ENCODE results near the gene PPP4C. TPM values are rescaled to one million over a fixed set of nuclear protein-coding genes. Genes with fewer than 3 reads are reported as not detected.

PPP4C gene
- 70.8 and 154 TPM in 2 replicates for total RNA-seq (ENCODE audit: low replicate concordance)

DNA sequence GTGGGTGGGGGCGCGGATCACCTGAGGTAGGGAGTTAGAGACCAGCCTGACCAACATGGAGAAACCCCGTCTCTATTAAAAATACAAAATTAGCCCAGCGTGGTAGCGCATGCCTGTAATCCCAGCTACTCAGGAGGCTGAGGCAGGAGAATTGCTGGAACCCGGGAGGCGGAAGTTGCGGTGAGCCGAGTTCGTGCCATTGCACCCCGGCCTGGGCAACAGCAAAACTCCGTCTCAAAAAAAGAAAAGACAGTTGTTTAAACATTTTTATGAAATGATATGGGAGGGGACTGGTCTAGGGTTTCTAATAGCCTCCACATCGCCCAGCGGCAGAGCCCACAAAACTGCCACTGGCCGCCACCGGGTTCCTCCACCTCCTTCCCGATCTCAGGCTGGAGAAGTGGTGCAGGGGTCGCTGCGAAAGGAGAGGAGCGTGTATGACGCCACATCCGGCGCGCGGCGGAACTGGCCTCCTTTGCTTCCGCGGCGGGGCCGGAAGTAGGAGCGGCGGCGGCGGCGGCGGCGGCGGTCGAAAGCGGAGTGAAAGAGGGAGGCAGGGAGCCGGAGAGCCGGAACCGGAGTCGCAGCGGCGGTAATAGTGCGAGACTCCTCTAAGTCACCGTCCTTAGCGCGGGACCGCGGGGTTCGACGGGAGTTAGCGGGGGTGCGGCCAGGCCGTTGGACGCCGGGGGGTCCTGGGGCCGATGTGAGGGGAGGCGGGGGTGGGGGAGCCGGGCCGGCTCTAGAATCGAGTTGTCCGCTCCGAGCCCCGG is at the start of gene PPP4C:
Gene PPP4C, plus strand, starts transcription at position 492 of the 773 bp plus-strand sequence. CDS start 384 bp downstream, outside the sequence.
- peak; percentile 85 for DNase-seq (ENCODE audit: low read depth)
- TF ChIP-seq, protein P1, sequence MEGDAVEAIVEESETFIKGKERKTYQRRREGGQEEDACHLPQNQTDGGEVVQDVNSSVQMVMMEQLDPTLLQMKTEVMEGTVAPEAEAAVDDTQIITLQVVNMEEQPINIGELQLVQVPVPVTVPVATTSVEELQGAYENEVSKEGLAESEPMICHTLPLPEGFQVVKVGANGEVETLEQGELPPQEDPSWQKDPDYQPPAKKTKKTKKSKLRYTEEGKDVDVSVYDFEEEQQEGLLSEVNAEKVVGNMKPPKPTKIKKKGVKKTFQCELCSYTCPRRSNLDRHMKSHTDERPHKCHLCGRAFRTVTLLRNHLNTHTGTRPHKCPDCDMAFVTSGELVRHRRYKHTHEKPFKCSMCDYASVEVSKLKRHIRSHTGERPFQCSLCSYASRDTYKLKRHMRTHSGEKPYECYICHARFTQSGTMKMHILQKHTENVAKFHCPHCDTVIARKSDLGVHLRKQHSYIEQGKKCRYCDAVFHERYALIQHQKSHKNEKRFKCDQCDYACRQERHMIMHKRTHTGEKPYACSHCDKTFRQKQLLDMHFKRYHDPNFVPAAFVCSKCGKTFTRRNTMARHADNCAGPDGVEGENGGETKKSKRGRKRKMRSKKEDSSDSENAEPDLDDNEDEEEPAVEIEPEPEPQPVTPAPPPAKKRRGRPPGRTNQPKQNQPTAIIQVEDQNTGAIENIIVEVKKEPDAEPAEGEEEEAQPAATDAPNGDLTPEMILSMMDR (IDR thresholded peaks at IDR 0.05; ENCODE audit: insufficient read depth, low read length): peak; percentile 9
- peak within 1 kb of the TSS; percentile 97 for H3K4me3 ChIP-seq (ENCODE audit: low read depth, low read length)

DNA sequence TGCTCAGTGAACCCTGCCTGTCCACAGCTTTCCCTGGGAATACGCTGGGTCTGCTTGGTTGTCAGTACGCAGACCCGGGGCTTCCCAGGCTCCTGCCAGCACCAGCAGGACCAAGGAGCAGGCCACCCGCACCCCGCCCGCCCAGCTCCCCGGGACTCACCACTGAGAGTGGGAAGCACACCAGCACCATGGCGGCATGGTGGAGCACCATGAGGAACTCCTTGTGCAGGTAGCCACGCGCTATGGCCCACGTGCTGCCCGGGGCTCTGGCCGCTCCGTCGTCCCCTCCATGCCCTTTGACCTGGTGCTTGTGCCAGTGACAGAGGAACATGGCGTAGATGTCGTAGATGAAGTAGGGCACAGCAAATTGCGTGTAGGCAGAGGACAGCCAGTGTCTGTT is 49.3 kb upstream of the PPP4C start:
- TF ChIP-seq, protein P1 (IDR thresholded peaks at IDR 0.05; ENCODE audit: insufficient read depth, low read length): no peak
- H3K4me3 ChIP-seq (ENCODE audit: low read depth, low read length): no peak overlapping the region
- DNase-seq (ENCODE audit: low read depth): no peak

DNA sequence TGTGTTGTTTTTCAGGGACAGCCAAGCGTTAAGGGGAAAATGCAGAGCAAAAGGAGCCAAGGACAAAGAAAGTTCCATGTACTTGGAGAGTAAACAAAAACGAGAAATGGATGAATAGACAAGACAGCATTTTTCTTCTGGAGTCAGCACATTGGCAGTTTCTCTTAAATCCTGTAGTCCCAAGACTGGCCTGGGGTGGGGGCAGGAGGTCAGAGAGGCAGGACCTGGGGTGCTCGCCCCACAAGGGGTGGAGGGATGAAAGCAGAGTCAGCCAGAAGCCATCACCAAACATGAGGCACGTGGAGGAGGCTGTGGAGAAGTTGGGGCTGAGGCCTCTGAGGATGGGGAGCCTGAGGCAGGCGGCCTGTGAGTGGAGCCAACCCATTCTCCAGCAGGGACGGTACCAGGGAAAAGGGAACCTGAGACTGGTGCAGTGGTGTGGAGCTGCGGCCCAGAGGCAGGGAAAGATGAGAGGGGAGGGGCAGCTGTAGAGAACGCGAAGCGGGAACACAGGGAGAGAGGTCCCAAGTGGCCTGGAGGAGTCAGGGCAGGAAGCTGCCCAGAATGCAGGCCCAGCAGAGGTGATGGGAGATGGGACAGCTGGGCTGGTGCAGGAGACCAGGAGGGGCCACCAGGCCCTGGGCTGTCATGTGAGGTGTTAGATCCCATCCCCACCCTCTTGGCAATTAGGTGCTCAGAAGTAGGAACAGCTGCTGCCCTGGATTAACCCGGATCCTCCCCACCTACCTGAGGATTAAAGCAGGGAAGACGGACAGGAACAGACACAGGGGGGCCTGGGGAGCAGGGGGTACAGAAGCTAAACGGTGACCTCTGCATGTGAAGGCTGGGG is 48.0 kb upstream of the PPP4C start:
- no peak overlapping the region for H3K4me3 ChIP-seq (ENCODE audit: low read depth, low read length)
- DNase-seq (ENCODE audit: low read depth): no peak
- TF ChIP-seq, protein P1 (IDR thresholded peaks at IDR 0.05; ENCODE audit: insufficient read depth, low read length): no peak

DNA sequence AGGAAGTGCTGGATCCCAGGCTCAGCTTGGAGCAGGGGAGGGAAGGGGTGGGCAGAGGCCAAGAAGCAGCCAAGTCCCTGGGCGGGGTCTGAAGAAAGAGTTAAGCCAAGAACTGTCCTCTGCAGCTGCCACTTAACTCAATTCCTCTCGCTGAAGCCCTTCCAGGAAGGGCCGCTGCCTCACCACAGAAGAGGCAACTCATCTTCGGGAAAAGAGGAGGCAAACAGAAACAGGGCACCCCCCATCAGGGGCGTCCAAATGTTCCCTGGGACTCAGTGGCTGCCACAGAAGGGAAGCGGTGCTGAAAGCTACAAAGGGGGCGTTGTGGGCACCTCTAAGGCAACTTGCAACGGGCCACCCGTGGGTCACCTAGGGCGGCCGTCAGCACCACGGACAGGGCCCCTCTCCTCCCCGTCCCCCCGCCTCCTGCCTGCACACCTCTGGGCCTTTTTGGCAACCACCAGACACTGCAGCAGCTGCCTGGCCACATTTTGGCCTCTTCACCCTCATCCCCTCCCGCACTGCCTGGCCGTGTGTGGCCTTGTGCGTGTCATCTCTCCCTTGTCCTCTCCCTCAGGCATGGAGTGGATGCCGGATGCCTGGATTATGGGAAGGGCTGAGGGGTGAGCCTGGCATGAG is 47.2 kb upstream of the PPP4C start:
- DNase-seq (ENCODE audit: low read depth): no peak
- H3K4me3 ChIP-seq (ENCODE audit: low read depth, low read length): no peak overlapping the region
- TF ChIP-seq, protein P1 (IDR thresholded peaks at IDR 0.05; ENCODE audit: insufficient read depth, low read length): no peak

DNA sequence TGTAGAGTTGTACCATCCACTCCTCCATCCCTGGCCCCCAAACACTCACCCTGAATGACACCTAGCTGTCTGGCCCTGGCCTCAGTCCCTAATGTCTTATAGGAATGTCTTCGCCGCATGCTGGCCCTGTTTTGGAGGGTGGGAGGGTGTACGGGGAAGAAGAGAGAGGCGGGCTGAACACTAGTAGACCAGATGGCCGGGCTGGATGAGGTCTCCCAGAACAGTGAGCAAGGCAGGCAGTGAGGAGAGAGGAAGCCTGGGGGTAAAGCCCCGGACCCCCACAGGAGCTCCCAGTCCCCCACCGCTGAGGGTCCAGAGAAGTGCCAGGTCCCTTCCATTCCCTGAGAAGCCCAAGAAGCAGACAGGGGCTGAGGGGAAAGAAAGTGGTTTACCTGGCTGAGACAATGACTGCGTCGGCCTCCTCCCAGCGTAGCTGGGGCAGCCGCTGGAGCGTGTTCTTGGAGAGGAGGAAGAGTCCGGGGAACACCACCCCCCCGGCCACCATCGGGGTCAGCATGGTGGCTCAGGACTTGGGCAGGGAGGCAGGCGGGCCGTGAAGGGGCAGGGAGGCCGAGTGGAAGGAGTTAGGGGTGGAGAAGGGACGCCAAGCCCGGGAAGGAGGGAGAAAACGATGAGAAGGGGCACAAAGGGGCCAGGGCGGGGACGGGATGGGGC is 45.6 kb upstream of the PPP4C start:
- TF ChIP-seq, protein P1 (IDR thresholded peaks at IDR 0.05; ENCODE audit: insufficient read depth, low read length): no peak
- no peak for DNase-seq (ENCODE audit: low read depth)
- no peak overlapping the region for H3K4me3 ChIP-seq (ENCODE audit: low read depth, low read length)

GRCh38 chr16:30030841-30031413 is 44.9 kb upstream of the PPP4C start, which contains the start of gene TLCD3B:
Gene TLCD3B, minus strand, starts transcription at chr16:30031271. Its CDS starts 744 bp downstream, at chr16:30030527.
- no peak for DNase-seq (ENCODE audit: low read depth)
- TF ChIP-seq, protein P1 (IDR thresholded peaks at IDR 0.05; ENCODE audit: insufficient read depth, low read length): no peak
- H3K4me3 ChIP-seq (ENCODE audit: low read depth, low read length): no peak within 1 kb of the TSS

Measured in fibroblast of the aortic adventitia (primary cell).